ENCODE data around the gene ANK2. TPM values are rescaled to one million over a fixed set of nuclear protein-coding genes. Genes with fewer than 3 reads are reported as not detected.

ANK2 gene
- total and polyA plus RNA-seq, 4 donors = 1.1 to 61.2 (median 12.5) TPM

DNA sequence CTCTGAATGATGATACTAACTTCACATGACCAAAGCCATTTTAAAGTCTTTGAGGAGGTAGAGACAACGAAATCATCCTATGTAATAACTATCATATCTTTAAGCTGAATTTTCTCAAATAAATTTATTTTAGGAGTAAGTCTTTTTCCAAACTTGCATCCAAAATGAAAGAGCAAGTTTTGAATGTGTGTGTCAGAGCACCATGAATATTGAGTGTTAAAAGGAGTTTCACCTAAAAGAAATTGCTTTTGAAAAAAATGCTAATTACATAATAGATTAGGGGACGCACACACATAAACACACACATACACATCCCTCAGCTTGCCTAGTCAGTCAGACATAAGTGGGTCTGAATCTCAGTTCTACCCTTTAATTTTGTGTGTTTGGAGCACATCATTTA, 1.9 kb downstream of the ANK2 start:
- H3K36me3 ChIP-seq (ENCODE audit: control insufficient read depth in 4 of 4, insufficient read depth in 4 of 4, low read length in 4 of 4) = no peaks in the 10 kb centered on the region
- TF ChIP-seq, protein P1, sequence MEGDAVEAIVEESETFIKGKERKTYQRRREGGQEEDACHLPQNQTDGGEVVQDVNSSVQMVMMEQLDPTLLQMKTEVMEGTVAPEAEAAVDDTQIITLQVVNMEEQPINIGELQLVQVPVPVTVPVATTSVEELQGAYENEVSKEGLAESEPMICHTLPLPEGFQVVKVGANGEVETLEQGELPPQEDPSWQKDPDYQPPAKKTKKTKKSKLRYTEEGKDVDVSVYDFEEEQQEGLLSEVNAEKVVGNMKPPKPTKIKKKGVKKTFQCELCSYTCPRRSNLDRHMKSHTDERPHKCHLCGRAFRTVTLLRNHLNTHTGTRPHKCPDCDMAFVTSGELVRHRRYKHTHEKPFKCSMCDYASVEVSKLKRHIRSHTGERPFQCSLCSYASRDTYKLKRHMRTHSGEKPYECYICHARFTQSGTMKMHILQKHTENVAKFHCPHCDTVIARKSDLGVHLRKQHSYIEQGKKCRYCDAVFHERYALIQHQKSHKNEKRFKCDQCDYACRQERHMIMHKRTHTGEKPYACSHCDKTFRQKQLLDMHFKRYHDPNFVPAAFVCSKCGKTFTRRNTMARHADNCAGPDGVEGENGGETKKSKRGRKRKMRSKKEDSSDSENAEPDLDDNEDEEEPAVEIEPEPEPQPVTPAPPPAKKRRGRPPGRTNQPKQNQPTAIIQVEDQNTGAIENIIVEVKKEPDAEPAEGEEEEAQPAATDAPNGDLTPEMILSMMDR (IDR thresholded peaks at IDR 0.05; ENCODE audit: control extremely low read depth, extremely low read depth) = no peak
- no peak overlapping the region for H3K27ac ChIP-seq (ENCODE audit: low read depth in 1 of 2, low read length in 1 of 2)
- ATAC-seq (ENCODE audit: insufficient read depth, low FRiP score) = no peak
- no peak for DNase-seq
- H3K4me3 ChIP-seq = no peak overlapping the region
- H3K9ac ChIP-seq (ENCODE audit: insufficient read depth in 1 of 2, low read length in 2 of 2) = no peak overlapping the region
- peaks cover 0 to 2% (median 0%) of the 10 kb centered on the region in 4 donors for H3K9me3 ChIP-seq (ENCODE audit: control insufficient read depth in 4 of 4, insufficient read depth in 3 of 4, low read length in 3 of 4)
- peaks cover 0 to 7% (median 0%) of the 10 kb centered on the region in 5 donors for H3K4me1 ChIP-seq (ENCODE audit: control insufficient read depth in 5 of 5, insufficient read depth in 5 of 5, low read length in 5 of 5)
- 65 to 87% methylated on average over 2 of the region's 2 CpGs for WGBS, 2 donors
- H3K27me3 ChIP-seq (ENCODE audit: control insufficient read depth in 3 of 3, insufficient read depth in 3 of 3, low read length in 2 of 3) = no peaks in the 10 kb centered on the region

DNA sequence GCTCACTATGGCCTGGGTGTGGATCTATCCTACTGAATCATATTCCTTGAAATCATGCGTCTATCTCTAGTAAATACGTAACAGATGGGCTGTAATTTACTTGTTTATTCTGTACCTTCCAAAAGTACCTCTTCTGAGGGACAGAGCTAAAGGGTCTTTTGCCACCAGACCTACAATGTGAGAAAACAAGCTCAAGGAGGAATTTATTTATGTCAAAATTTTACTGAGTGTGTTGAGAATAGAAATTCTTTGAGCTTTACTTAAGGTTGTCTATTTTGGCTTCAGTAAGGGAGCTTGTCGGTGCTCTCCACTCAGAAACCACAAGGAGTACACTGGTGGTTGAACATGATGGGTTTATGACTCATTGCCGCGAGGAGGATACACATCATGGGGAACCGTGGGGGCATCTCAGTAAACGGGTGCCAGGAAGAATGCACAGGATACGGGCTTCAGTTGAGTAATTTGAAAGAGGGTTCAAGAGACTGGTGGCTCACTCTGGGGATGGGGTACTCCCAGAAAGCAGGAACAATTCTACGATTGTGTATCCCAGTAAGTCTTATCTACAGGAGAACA, 3.0 kb downstream of the ANK2 start:
- H3K27ac ChIP-seq (ENCODE audit: low read depth in 1 of 2, low read length in 1 of 2) = no peak overlapping the region
- WGBS, 2 donors = 79 to 85% methylated on average over 9 of the region's 9 CpGs
- DNase-seq (no peak), ATAC-seq (ENCODE audit: insufficient read depth, low FRiP score) (no peak)
- H3K27me3 ChIP-seq (ENCODE audit: control insufficient read depth in 3 of 3, insufficient read depth in 3 of 3, low read length in 2 of 3) = no peaks in the 10 kb centered on the region
- no peaks in the 10 kb centered on the region for H3K36me3 ChIP-seq (ENCODE audit: control insufficient read depth in 4 of 4, insufficient read depth in 4 of 4, low read length in 4 of 4)
- H3K4me3 ChIP-seq = no peak overlapping the region
- no peaks in the 10 kb centered on the region for H3K9me3 ChIP-seq (ENCODE audit: control insufficient read depth in 4 of 4, insufficient read depth in 3 of 4, low read length in 3 of 4)
- peaks cover 0 to 8% (median 0%) of the 10 kb centered on the region in 5 donors for H3K4me1 ChIP-seq (ENCODE audit: control insufficient read depth in 5 of 5, insufficient read depth in 5 of 5, low read length in 5 of 5)
- H3K9ac ChIP-seq (ENCODE audit: insufficient read depth in 1 of 2, low read length in 2 of 2) = no peak overlapping the region
- TF ChIP-seq, protein P1 (IDR thresholded peaks at IDR 0.05; ENCODE audit: control extremely low read depth, extremely low read depth) = no peak

DNA sequence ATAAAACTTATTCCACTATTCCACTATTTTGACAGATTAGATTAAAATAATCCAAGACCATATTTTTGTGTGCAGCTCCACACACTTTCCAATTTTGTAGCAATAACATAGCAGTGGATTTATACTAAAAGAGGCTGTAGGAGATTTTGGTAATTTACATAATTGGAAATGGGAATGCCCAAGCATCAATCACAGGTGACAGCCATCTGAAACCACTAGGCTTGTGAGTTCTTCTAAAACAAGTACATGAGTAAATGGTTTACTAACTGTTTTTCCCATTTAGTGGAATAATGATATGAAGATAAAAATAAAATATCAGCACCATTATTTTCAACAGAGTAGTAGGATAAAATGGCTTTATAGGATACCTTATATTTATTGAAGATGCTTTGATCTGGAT, 4.4 kb downstream of the ANK2 start:
- H3K9me3 ChIP-seq (ENCODE audit: control insufficient read depth in 4 of 4, insufficient read depth in 3 of 4, low read length in 3 of 4) = no peaks in the 10 kb centered on the region
- H3K36me3 ChIP-seq (ENCODE audit: control insufficient read depth in 4 of 4, insufficient read depth in 4 of 4, low read length in 4 of 4) = no peaks in the 10 kb centered on the region
- no peaks in the 10 kb centered on the region for H3K27me3 ChIP-seq (ENCODE audit: control insufficient read depth in 3 of 3, insufficient read depth in 3 of 3, low read length in 2 of 3)
- no peak for ATAC-seq (ENCODE audit: insufficient read depth, low FRiP score)
- no peak overlapping the region for H3K4me3 ChIP-seq
- H3K9ac ChIP-seq (ENCODE audit: insufficient read depth in 1 of 2, low read length in 2 of 2) = no peak overlapping the region
- TF ChIP-seq, protein P1 (IDR thresholded peaks at IDR 0.05; ENCODE audit: control extremely low read depth, extremely low read depth) = no peak
- peaks cover 0 to 8% (median 0%) of the 10 kb centered on the region in 5 donors for H3K4me1 ChIP-seq (ENCODE audit: control insufficient read depth in 5 of 5, insufficient read depth in 5 of 5, low read length in 5 of 5)
- DNase-seq = no peak
- H3K27ac ChIP-seq (ENCODE audit: low read depth in 1 of 2, low read length in 1 of 2) = no peak overlapping the region

DNA sequence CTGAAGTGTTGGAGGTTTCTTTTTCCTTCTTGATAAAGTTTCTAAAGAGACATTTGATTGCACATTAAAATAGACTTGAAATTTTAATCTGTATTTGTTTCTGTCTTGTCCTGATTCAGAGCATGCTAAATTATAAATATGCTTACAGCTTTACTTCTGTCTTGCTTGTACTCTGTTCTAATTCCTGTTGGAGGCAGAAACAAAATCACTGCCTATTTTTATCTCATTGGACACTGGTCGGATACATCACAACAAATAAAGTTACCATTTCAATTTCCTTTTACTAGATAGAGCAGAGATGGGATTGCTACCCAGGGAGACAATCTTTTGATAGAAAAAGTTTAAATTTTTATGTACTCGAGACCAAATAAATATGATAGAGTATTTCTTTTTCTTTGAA, 6.9 kb downstream of the ANK2 start:
- no peaks in the 10 kb centered on the region for H3K27me3 ChIP-seq (ENCODE audit: control insufficient read depth in 3 of 3, insufficient read depth in 3 of 3, low read length in 2 of 3)
- H3K27ac ChIP-seq (ENCODE audit: low read depth in 1 of 2, low read length in 1 of 2) = no peak overlapping the region
- peaks cover 0 to 14% (median 0%) of the 10 kb centered on the region in 5 donors for H3K4me1 ChIP-seq (ENCODE audit: control insufficient read depth in 5 of 5, insufficient read depth in 5 of 5, low read length in 5 of 5)
- no peak for ATAC-seq (ENCODE audit: insufficient read depth, low FRiP score)
- WGBS, 2 donors = 83 to 84% methylated on average over 2 of the region's 2 CpGs
- no peak overlapping the region for H3K4me3 ChIP-seq
- DNase-seq = no peak
- TF ChIP-seq, protein P1 (IDR thresholded peaks at IDR 0.05; ENCODE audit: control extremely low read depth, extremely low read depth) = no peak
- H3K9ac ChIP-seq (ENCODE audit: insufficient read depth in 1 of 2, low read length in 2 of 2) = no peak overlapping the region
- no peaks in the 10 kb centered on the region for H3K9me3 ChIP-seq (ENCODE audit: control insufficient read depth in 4 of 4, insufficient read depth in 3 of 4, low read length in 3 of 4)
- no peaks in the 10 kb centered on the region for H3K36me3 ChIP-seq (ENCODE audit: control insufficient read depth in 4 of 4, insufficient read depth in 4 of 4, low read length in 4 of 4)
